HCT116 (cell line): ENCODE measurements around the gene GPRC5B. TPM values are rescaled to one million over a fixed set of nuclear protein-coding genes. Genes with fewer than 3 reads are reported as not detected.

Source experiments
- ATAC-seq: fragments of 200-7000 bp; cut with Tn5 transposase; 2 replicates; pipeline ENCODE4 v1.9.1; 2020; ENCODE audit warnings: mild to moderate bottlenecking, moderate library complexity
- BruUV-seq: library from RNA; stranded (reverse); fragments of 400-500 nt; replicated peaks from 2 replicates; lab custom pipeline; 2021; lab: Mats Ljungman, UMichigan
- CTCF ChIA-PET: fragments of 300-600 bp; sonication (Branson Sonifier 250); formaldehyde crosslinking; loops from one replicate; lab custom pipeline; 2021; ENCODE audit warnings: antibody characterized with exemption; lab: Charles Lee
- POLR2A ChIA-PET: fragments of 300-600, 350-600 bp; sonication (Branson Sonifier 250); formaldehyde crosslinking; loops from one replicate; lab custom pipeline; 2021; ENCODE audit warnings: antibody characterized with exemption; lab: Charles Lee
- RAD21 ChIA-PET, 2 experiments: fragments of 300-600 bp; sonication (Branson Sonifier 250); formaldehyde crosslinking; loops; one replicate each; lab custom pipeline; 2023; ENCODE audit warnings: low total read pairs in 2 of 2; ENCODE audit not compliant: uncharacterized antibody in 2 of 2, unreplicated experiment in 2 of 2, low non-redundant PET in 1 of 2; lab: Charles Lee
- DNase-seq: peaks from one replicate; pipeline ENCODE4 v3.0.0-alpha.2; 2010; ENCODE audit warnings: low read depth, low spot score
- H2AFZ ChIP-seq: fragments of 200-600 bp; shearing (Covaris generic), sonication (generic); 2 replicates; pipeline ENCODE4 v1.6.1; 2017; ENCODE audit warnings: low read depth, mixed run types, mixed read lengths, antibody characterized with exemption, low read length; ENCODE audit not compliant: poor library complexity, severe bottlenecking
- H3K27ac ChIP-seq: 2 replicates; pipeline ENCODE4 v1.5.1; 2012; ENCODE audit warnings: low read depth, low read length
- H3K27me3 ChIP-seq: fragments of 200-600 bp; sonication (generic); 2 replicates; pipeline ENCODE4 v1.6.1; 2016; ENCODE audit warnings: mixed run types, low read length, mixed read lengths; ENCODE audit not compliant: insufficient read depth
- H3K36me3 ChIP-seq, 2 experiments: fragments of 200-500 bp in 1 of 2; fragments of 200-600 bp in 1 of 2; sonication (Bioruptor generic) in 1 of 2; sonication (generic) in 1 of 2; 2 replicates each; pipeline versions ENCODE4 v1.5.1 to v1.6.1; 2014 to 2016; ENCODE audit warnings: low read length in 2 of 2, inconsistent platforms in 1 of 2, mixed read lengths in 1 of 2, mixed run types in 1 of 2; ENCODE audit not compliant: insufficient read depth in 2 of 2, control insufficient read depth in 1 of 2
- H3K4me1 ChIP-seq, 2 experiments: fragments of 200-600 bp in 1 of 2; sonication (generic) in 1 of 2; 2 replicates each; pipeline versions ENCODE4 v1.5.1 to v1.6.1; 2012 to 2017; ENCODE audit warnings: low read length in 2 of 2, inconsistent platforms in 1 of 2, mild to moderate bottlenecking in 1 of 2, mixed read lengths in 1 of 2, mixed run types in 1 of 2, moderate library complexity in 1 of 2; ENCODE audit not compliant: insufficient read depth in 2 of 2, control insufficient read depth in 1 of 2
- H3K4me2 ChIP-seq: fragments of 200-600 bp; sonication (generic); 2 replicates; pipeline ENCODE4 v1.6.1; 2017; ENCODE audit warnings: mixed run types, low read length, mixed read lengths
- H3K4me3 ChIP-seq, 2 experiments: fragments of 200-600 bp in 1 of 2; sonication (generic) in 1 of 2; replicated peaks in 1 of 2; 2 replicates each; pipeline ENCODE4 v1.5.1; 2011 to 2016; ENCODE audit warnings: low read length in 2 of 2, control low read depth in 1 of 2, low read depth in 1 of 2, mild to moderate bottlenecking in 1 of 2, mixed read lengths in 1 of 2, mixed run types in 1 of 2
- H3K79me2 ChIP-seq: fragments of 200-600 bp; sonication (generic); 2 replicates; pipeline ENCODE4 v1.6.1; 2017; ENCODE audit warnings: mild to moderate bottlenecking, mixed run types, low read length, moderate library complexity, mixed read lengths; ENCODE audit not compliant: insufficient read depth
- H3K9ac ChIP-seq: fragments of 200-600 bp; sonication (generic); 2 replicates; pipeline ENCODE4 v1.6.1; 2016; ENCODE audit warnings: low read length, mixed read lengths
- H3K9me2 ChIP-seq: fragments of 200-600 bp; sonication (generic), shearing (Covaris generic); 2 replicates; pipeline ENCODE4 v1.6.1; 2017; ENCODE audit warnings: mixed run types, mild to moderate bottlenecking, moderate library complexity; ENCODE audit not compliant: insufficient read depth
- H3K9me3 ChIP-seq, 2 experiments: fragments of 200-500 bp in 1 of 2; fragments of 200-600 bp in 1 of 2; sonication (Bioruptor generic) in 1 of 2; sonication (generic) in 1 of 2; 2 replicates each; pipeline ENCODE4 v1.6.1; 2014 to 2017; ENCODE audit warnings: low read length in 2 of 2, mixed read lengths in 2 of 2, inconsistent platforms in 1 of 2, low read depth in 1 of 2, mild to moderate bottlenecking in 1 of 2, mixed run types in 1 of 2, moderate library complexity in 1 of 2; ENCODE audit not compliant: control insufficient read depth in 1 of 2, insufficient read depth in 1 of 2
- H4K20me1 ChIP-seq: fragments of 200-600 bp; sonication (generic), shearing (Covaris generic); 2 replicates; pipeline ENCODE4 v1.6.1; 2017; ENCODE audit warnings: mixed run types, mild to moderate bottlenecking, moderate library complexity; ENCODE audit not compliant: insufficient read depth
- ATF3 ChIP-seq: IDR thresholded peaks from 2 replicates; pipeline ENCODE4 v1.6.1; 2012
- CBX3 ChIP-seq: IDR thresholded peaks from 2 replicates; pipeline ENCODE4 v1.6.1; 2012; ENCODE audit warnings: low read depth
- CEBPB ChIP-seq: IDR thresholded peaks from 2 replicates; pipeline ENCODE4 v1.6.1; 2012; ENCODE audit warnings: low read depth
- ELF1 ChIP-seq: IDR thresholded peaks from 2 replicates; pipeline ENCODE4 v1.6.1; 2012; ENCODE audit warnings: low read depth, borderline replicate concordance
- EZH2 ChIP-seq: fragments of 200-600 bp; sonication (generic); IDR thresholded peaks from 2 replicates; pipeline ENCODE4 v1.6.1; 2017; ENCODE audit warnings: antibody characterized with exemption, mixed run types
- EZH2phosphoT487 ChIP-seq: fragments of 200-600 bp; IDR thresholded peaks from 2 replicates; pipeline ENCODE4 v1.6.1; 2018; ENCODE audit warnings: antibody characterized with exemption, borderline replicate concordance
- JUND ChIP-seq: IDR thresholded peaks from 2 replicates; pipeline ENCODE4 v1.6.1; 2012
- POLR2A ChIP-seq: IDR thresholded peaks from 2 replicates; pipeline ENCODE4 v1.7.0; 2011; ENCODE audit warnings: borderline replicate concordance; ENCODE audit not compliant: insufficient read depth, insufficient read length; ENCODE audit errors: extremely low read depth
- POLR2AphosphoS5 ChIP-seq: IDR thresholded peaks from 2 replicates; pipeline ENCODE4 v1.6.1; 2011; ENCODE audit warnings: mild to moderate bottlenecking, low read depth, low read length, moderate library complexity
- REST ChIP-seq: IDR thresholded peaks from 2 replicates; pipeline ENCODE4 v1.6.1; 2012; ENCODE audit warnings: low read depth
- SIN3A ChIP-seq: IDR thresholded peaks from 2 replicates; pipeline ENCODE4 v1.6.1; 2012; ENCODE audit warnings: low read depth
- ZNF274 ChIP-seq: fragments of 200-500 bp; sonication (Bioruptor generic); IDR thresholded peaks from 2 replicates; pipeline ENCODE4 v1.6.1; 2014; ENCODE audit warnings: mild to moderate bottlenecking, low read depth, low read length, inconsistent platforms
- intact Hi-C: fragments of 100-400 bp; cut with micrococcal nuclease; formaldehyde crosslinking; loops from 2 replicates; pipeline ENCODE4 v1.10.0; 2022
- total RNA-seq: library from RNA; stranded (reverse); gene quantifications from one replicate; pipeline ENCODE4 v1.2.1, GENCODE V29; 2021; ENCODE audit not compliant: unreplicated experiment
- TF ChIP-seq, protein P1 (sequence below), 3 experiments: fragments of 200-600 bp in 1 of 3; sonication (generic) in 1 of 3; IDR thresholded peaks in 2 of 3; conservative IDR thresholded peaks in 1 of 3; 2 replicates each; pipeline ENCODE4 v1.5.1; 2012 to 2017; ENCODE audit warnings: low read depth in 2 of 3, low read length in 2 of 3, antibody characterized with exemption in 1 of 3, borderline replicate concordance in 1 of 3, control low read depth in 1 of 3, mild to moderate bottlenecking in 1 of 3, mixed read lengths in 1 of 3, mixed run types in 1 of 3, moderate library complexity in 1 of 3; ENCODE audit not compliant: insufficient read depth in 1 of 3

The GPRC5B gene
- total RNA-seq, 1 experiment from 2014 or later: 7.2 TPM

- H2AFZ ChIP-seq: no peak overlapping the region
- H3K4me3 ChIP-seq: no peak overlapping the region
- H3K27ac ChIP-seq: no peak overlapping the region
- peaks cover 8 to 14% of the 10 kb centered on the region in 2 experiments for H3K4me1 ChIP-seq
- intact Hi-C loops: loop anchor here (5.0 kb wide), 1 partner anchor 34 kb away; no protein-coding TSS in a partner anchor
- POLR2A ChIA-PET: no interaction called here
- TF ChIP-seq POLR2AphosphoS5: no peak
- TF ChIP-seq CEBPB: no peak
- TF ChIP-seq, protein P1, sequence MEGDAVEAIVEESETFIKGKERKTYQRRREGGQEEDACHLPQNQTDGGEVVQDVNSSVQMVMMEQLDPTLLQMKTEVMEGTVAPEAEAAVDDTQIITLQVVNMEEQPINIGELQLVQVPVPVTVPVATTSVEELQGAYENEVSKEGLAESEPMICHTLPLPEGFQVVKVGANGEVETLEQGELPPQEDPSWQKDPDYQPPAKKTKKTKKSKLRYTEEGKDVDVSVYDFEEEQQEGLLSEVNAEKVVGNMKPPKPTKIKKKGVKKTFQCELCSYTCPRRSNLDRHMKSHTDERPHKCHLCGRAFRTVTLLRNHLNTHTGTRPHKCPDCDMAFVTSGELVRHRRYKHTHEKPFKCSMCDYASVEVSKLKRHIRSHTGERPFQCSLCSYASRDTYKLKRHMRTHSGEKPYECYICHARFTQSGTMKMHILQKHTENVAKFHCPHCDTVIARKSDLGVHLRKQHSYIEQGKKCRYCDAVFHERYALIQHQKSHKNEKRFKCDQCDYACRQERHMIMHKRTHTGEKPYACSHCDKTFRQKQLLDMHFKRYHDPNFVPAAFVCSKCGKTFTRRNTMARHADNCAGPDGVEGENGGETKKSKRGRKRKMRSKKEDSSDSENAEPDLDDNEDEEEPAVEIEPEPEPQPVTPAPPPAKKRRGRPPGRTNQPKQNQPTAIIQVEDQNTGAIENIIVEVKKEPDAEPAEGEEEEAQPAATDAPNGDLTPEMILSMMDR (IDR thresholded peaks at IDR 0.05 in 2 of 3, conservative IDR thresholded peaks at IDR 0.05 in 1 of 3; ENCODE audit: borderline replicate concordance in 1 of 3, insufficient read depth in 1 of 3, low read depth in 2 of 3, low read length in 2 of 3): no peak
- no peak for TF ChIP-seq CBX3
- no peak for TF ChIP-seq ATF3
- TF ChIP-seq POLR2A: no peak
- CTCF ChIA-PET: no interaction called here
- DNase-seq: no peak
- no peaks in the 10 kb centered on the region for H3K36me3 ChIP-seq
- ATAC-seq: no peak
- no peaks in the 10 kb centered on the region for H3K9me3 ChIP-seq
- no peak overlapping the region for H3K4me2 ChIP-seq
- H3K27me3 ChIP-seq: no peaks in the 10 kb centered on the region
- BruUV-seq: no TSS peak
- RAD21 ChIA-PET: no interaction called here
- no peaks in the 10 kb centered on the region for H4K20me1 ChIP-seq
- H3K9me2 ChIP-seq: no peaks in the 10 kb centered on the region
- no peaks in the 10 kb centered on the region for H3K79me2 ChIP-seq
- no peak overlapping the region for H3K9ac ChIP-seq
Observed at GRCh38 chr16:19923396-19923795, 38.7 kb upstream of the GPRC5B start.

DNA sequence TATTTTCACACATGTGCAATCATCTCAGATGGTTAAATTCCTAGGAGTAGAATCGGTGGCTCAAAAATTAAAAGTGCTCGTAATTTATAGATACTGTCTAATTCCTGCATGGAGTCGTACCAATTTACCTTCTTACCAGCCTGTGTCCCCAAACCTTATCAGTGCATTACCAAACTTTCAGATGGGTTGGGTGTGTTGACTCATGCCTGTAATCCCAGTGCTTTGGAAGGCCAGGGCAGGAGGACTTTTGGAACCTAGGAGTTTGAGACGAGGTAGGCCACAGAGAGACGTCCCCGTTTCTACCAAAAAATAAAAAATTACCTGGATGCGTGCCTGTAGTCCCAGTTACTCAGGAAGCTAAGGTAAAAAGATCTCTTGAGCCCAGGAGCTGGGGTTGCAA lies 34.5 kb upstream of the GPRC5B start:
- H3K4me2 ChIP-seq: no peak overlapping the region
- no peak overlapping the region for H2AFZ ChIP-seq
- H3K36me3 ChIP-seq: no peaks in the 10 kb centered on the region
- DNase-seq (no peak), ATAC-seq (no peak)
- no peak overlapping the region for H3K27ac ChIP-seq
- H3K27me3 ChIP-seq: no peaks in the 10 kb centered on the region
- no peak for TF ChIP-seq ELF1
- no peak for TF ChIP-seq REST
- TF ChIP-seq JUND: no peak
- no peak for TF ChIP-seq ZNF274
- no peak for TF ChIP-seq EZH2phosphoT487
- TF ChIP-seq EZH2: no peak
- TF ChIP-seq CEBPB: no peak
- TF ChIP-seq SIN3A: no peak
- H3K9ac ChIP-seq: no peak overlapping the region
- H3K4me3 ChIP-seq: no peak overlapping the region
- H3K79me2 ChIP-seq: no peaks in the 10 kb centered on the region
- no peaks in the 10 kb centered on the region for H4K20me1 ChIP-seq
- H3K9me2 ChIP-seq: no peaks in the 10 kb centered on the region
- H3K9me3 ChIP-seq: no peaks in the 10 kb centered on the region
- no peaks in the 10 kb centered on the region for H3K4me1 ChIP-seq
- BruUV-seq: no TSS peak
- CTCF ChIA-PET: no interaction called here
- intact Hi-C loops: no loop called here
- RAD21 ChIA-PET: no interaction called here
- POLR2A ChIA-PET: no interaction called here
